IPS-11a (cell line): ENCODE measurements around the gene ATP11A.

ENCODE experiments used
- H3K4me3 ChIP-seq: one replicate; pipeline ENCODE4 v1.5.1; 2013; ENCODE audit warnings: low read depth, low read length, control low read depth

Gene ATP11A

GRCh38 chr13:112812306-112813055 lies 122.6 kb downstream of the ATP11A start:
- no peak overlapping the region for H3K4me3 ChIP-seq

- no peak overlapping the region for H3K4me3 ChIP-seq
Measured at GRCh38 chr13:112813552-112813951, 123.7 kb downstream of the ATP11A start.

GRCh38 chr13:112814905-112815585 lies 125.2 kb downstream of the ATP11A start:
- H3K4me3 ChIP-seq = no peak overlapping the region

- H3K4me3 ChIP-seq = no peak overlapping the region
Measured at GRCh38 chr13:112815871-112816270, 126.0 kb downstream of the ATP11A start.

DNA sequence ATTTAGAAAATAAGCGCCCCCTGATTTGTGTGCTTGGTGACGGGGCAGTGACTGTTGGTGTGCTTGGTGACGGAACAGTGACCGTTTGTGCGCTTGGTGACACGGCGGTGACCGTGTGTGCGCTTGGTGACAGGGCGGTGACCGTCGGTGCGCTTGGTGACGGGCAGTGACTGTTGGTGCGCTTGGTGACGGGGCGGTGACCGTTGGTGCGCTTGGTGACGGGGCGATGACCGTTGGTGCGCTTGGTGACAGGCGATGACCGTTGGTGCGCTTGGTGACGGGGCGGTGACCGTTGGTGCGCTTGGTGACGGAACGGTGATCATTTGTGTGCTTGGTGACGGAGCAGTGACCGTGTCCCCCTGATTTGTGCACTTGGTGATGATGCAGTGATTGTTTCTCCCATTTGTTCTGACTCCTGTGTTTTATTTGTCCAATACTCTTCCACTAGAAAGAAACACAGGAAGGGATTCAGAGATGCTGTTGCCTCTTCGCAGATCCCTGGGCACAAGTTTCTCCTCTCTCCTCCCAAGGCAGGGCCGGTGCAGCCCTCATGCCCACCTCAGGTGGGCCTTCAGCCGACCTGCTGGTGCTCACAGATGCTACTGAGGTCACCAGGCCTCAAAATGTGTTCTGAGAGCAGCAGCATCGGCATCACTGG lies 128.3 kb downstream of the ATP11A start:
- H3K4me3 ChIP-seq = no peak overlapping the region

DNA sequence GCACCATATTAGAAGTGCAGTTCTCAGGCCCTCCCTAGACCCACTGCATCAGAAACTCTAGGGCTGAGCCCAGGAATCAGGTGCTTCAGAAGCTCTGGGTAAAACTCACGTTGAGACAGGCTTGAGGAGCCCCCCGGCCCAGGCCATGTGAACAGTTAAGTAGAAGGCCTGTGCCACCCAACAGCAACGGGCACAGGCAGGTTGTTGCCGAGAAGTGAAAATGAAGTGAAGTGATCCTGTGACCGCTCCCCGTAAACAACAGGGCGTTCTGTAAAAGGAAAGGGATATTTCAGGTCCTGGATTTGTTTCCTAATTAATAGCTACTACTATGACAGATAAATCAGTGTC lies 128.8 kb downstream of the ATP11A start:
- H3K4me3 ChIP-seq = no peak overlapping the region

- H3K4me3 ChIP-seq = no peak overlapping the region
Measured at GRCh38 chr13:112819111-112819510, 129.3 kb downstream of the ATP11A start.

- no peak overlapping the region for H3K4me3 ChIP-seq
Measured at GRCh38 chr13:112819816-112820215, 130.0 kb downstream of the ATP11A start.

GRCh38 chr13:112820318-112820717 lies 130.5 kb downstream of the ATP11A start:
- no peak overlapping the region for H3K4me3 ChIP-seq

- H3K4me3 ChIP-seq = no peak overlapping the region
Measured at GRCh38 chr13:112821340-112822055, 131.7 kb downstream of the ATP11A start.

GRCh38 chr13:112822851-112823250 lies 133.0 kb downstream of the ATP11A start:
- H3K4me3 ChIP-seq = no peak overlapping the region

GRCh38 chr13:112824429-112824828 lies 134.6 kb downstream of the ATP11A start:
- H3K4me3 ChIP-seq = no peak overlapping the region

DNA sequence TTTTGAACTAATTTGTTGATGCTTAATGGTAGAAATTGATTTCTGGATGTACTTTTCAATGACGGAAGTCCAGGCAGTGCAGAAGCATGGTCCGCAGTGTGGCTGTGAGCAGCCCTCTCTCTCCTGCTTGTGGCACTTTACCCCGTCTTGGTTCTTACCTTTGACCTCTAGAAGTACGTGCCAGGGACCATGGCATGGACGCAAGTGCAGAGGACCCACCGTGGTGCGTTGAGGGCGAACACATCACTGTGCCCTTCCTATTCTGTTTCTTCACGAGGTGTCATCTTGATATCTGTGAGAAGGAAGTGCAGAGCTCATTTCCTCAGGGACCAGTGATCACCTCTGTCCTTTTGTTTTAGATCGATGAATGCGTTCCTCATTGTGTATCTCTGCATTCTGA lies 135.2 kb downstream of the ATP11A start:
- H3K4me3 ChIP-seq = no peak overlapping the region

DNA sequence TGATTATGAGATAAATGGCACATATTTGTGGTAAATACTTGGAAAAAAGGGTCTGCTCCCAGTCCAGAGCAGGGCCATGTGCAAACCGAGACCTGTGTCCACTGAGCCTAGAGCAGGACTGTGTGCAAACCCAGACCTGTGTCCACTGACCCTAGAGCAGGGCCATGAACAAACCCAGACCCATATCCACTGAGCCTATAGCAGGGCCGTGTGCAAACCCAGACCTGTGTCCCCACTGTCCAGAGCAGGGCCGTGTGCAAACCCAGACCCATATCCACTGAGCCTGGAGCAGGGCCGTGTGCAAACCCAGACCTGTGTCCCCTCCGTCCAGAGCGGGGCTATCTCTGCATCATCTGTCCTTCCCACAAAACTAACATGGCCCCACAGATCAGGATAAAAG lies 136.0 kb downstream of the ATP11A start:
- H3K4me3 ChIP-seq = no peak overlapping the region

DNA sequence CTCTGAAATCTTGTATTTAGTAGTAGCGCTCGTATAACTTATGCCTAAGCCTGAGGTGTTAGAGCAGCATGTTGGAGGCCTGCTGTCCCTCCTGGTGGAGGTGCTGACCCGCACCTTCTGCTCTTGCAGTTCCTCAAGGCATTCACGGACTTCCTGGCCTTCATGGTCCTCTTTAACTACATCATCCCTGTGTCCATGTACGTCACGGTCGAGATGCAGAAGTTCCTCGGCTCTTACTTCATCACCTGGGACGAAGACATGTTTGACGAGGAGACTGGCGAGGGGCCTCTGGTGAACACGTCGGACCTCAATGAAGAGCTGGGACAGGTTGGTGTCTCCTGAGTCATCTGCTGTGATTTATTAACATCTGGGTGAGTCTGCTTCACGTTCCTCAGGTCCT lies 136.7 kb downstream of the ATP11A start:
- no peak overlapping the region for H3K4me3 ChIP-seq

GRCh38 chr13:112828082-112828699 lies 138.4 kb downstream of the ATP11A start:
- no peak overlapping the region for H3K4me3 ChIP-seq

GRCh38 chr13:112828756-112829155 lies 138.9 kb downstream of the ATP11A start:
- no peak overlapping the region for H3K4me3 ChIP-seq

- no peak overlapping the region for H3K4me3 ChIP-seq
Measured at GRCh38 chr13:112831196-112831595, 141.4 kb downstream of the ATP11A start.

GRCh38 chr13:112831801-112832200 lies 142.0 kb downstream of the ATP11A start:
- H3K4me3 ChIP-seq = no peak overlapping the region

- no peak overlapping the region for H3K4me3 ChIP-seq
Measured at GRCh38 chr13:112832811-112833210, 143.0 kb downstream of the ATP11A start.
